Measurements from ENCODE around the gene CLMN.
A peak's percentile ranks its signal among the peaks of the same experiment; 100 is the strongest.

GRCh38 chr14:95157048-95157326, 162.7 kb downstream of the CLMN start:
- TF ChIP-seq EZH2 (IDR thresholded peaks at IDR 0.05; ENCODE audit: borderline replicate concordance, insufficient read depth, low read length, poor library complexity, severe bottlenecking) (no peak), CTCF (IDR thresholded peaks at IDR 0.05; ENCODE audit: poor library complexity, severe bottlenecking) (no peak), MXI1 (conservative IDR thresholded peaks at IDR 0.05; ENCODE audit: poor library complexity, severe bottlenecking) (peak; percentile 51), EP300 (conservative IDR thresholded peaks at IDR 0.05; ENCODE audit: poor library complexity, severe bottlenecking) (no peak), POLR2AphosphoS5 (IDR thresholded peaks at IDR 0.05) (no peak), TAF1 (IDR thresholded peaks at IDR 0.05; ENCODE audit: low read depth) (no peak), REST (IDR thresholded peaks at IDR 0.05; ENCODE audit: borderline replicate concordance) (peak; percentile 2)

All from neural cell (in vitro differentiated cells).